AML-193 (cell line): ENCODE data around the gene HECTD1.
A peak's percentile ranks its signal among the peaks of the same experiment; 100 is the strongest.
"Not testable (repeated sequence)": the region's sequence is repeated elsewhere in the genome, so short reads cannot be mapped to it uniquely, and the experiment has no call there.

Experiments used
- DNase-seq, 2 experiments: peaks; one replicate each; lab custom pipeline; 2025; lab: John Stamatoyannopoulos, UW

HECTD1 gene

GRCh38 chr14:31224808-31225207 lies 17.2 kb upstream of the HECTD1 start:
- DNase-seq: no peak

DNA sequence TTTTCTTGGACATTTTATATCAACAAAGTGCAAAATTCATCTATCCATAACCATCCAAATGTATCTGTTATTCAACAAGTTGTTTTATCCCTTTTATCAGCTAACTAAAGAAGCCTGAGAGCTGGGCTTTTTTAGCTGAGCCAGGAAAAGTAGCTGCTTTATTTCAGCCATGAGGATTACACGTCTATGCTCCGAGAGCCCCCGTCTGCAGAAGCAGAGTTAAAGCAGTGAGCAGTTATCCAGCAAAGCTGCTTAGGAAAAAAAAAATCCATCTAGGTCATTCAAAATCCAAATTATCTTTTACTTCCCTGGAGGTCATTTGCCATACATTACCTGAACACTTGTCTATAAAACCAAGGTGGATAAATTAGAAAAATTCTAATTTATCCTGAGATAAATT lies 15.7 kb upstream of the HECTD1 start:
- DNase-seq: no peak

- no peak for DNase-seq
These were observed 15.2 kb upstream of the HECTD1 start for GRCh38 chr14:31222834-31223233.

DNA sequence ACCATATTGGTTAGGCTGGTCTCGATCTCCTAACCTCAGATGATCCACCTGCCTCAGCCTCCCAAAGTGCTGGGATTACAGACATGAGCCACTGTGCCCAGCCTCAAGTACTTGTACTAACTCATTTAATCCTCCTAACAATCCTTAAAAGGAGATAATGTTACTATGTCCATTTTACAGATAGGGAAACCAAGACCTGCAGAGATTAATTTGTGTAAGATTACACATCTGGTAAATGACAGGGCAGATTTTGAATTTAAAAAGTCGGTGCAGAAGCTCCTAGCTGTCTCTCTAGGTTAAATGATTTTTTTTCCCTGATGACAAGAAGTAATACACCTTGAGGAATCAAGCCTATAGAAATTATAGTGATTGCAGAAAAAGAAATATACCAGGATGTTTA lies 13.7 kb upstream of the HECTD1 start:
- DNase-seq: no peak

DNA sequence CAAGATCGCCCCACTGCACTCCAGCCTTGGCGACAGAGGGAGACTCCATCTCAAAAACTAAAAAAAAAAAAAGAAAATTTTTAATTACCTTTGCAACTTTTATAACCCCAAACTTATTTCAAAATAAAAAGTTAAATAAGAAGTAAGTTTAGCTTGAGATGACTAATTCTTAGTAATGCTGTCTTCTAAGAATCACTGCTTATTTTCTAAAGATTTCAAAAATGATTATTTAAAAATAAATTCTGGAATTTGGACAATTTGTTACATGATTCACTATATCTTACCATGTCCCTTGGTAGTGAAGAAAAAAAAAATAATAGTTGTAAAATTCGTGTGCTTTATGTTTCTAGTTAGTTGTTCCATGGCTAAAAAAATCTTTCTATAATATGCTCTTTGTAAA lies 11.6 kb upstream of the HECTD1 start:
- no peak for DNase-seq

- DNase-seq: no peak
These were observed 8.8 kb upstream of the HECTD1 start for GRCh38 chr14:31216359-31216758.

- DNase-seq: peak in 1 of 2 experiments; percentile 14
These were observed 5.3 kb upstream of the HECTD1 start for GRCh38 chr14:31212893-31213292.

- no peak for DNase-seq
These were observed 2.0 kb upstream of the HECTD1 start for GRCh38 chr14:31209605-31210004.

- DNase-seq: no peak
These were observed 1.2 kb upstream of the HECTD1 start for GRCh38 chr14:31208546-31209424.

DNA sequence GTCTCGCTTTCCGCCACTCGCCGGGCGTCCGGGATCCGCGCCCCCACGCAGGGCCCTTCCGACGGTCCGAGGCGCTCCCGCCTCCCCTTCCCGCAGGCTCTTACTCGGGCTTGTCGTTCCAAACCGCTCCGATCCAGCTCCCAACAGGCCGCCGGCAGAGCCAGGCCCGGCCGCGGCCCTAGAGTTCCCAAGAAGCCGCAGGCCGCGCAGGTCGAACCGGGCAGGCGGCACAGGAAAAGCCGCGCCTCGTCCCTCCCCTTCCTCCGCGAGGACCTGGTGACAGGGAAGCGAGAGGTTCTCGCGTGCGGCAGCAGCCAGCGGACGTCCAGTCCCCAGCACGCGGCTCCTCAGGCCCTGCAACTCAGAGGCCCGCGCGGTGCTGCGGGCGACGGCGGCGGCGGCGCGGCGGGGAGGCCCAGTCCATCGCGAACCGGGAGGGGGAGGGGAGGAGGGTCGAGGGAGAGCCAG lies 272 bp downstream of the HECTD1 start:
- peak; percentile 78 to 79 for DNase-seq

GRCh38 chr14:31206536-31207286 lies 882 bp downstream of the HECTD1 start:
- no peak for DNase-seq

- DNase-seq: peak in 1 of 2 experiments; percentile 18
These were observed 1.7 kb downstream of the HECTD1 start for GRCh38 chr14:31205681-31206535.

- no peak for DNase-seq
These were observed 2.7 kb downstream of the HECTD1 start for GRCh38 chr14:31204593-31205534.

- not testable (repeated sequence) for DNase-seq
These were observed 3.5 kb downstream of the HECTD1 start for GRCh38 chr14:31203899-31204592.

DNA sequence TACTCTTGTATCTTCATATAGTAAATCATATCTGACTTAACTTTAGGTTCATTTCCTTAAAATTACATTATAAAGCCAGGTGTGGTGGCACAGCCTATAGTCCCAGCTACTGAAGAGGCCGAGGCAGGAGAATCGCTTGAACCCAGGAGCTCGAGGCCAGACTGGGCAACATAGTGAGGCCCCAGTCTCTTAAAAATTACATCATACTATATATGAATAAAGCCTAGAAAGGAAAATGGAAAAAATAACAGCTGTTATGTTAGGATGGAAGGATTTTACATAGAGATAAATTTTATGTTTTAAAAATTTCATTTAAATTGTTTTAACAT lies 4.2 kb downstream of the HECTD1 start:
- no peak for DNase-seq

DNA sequence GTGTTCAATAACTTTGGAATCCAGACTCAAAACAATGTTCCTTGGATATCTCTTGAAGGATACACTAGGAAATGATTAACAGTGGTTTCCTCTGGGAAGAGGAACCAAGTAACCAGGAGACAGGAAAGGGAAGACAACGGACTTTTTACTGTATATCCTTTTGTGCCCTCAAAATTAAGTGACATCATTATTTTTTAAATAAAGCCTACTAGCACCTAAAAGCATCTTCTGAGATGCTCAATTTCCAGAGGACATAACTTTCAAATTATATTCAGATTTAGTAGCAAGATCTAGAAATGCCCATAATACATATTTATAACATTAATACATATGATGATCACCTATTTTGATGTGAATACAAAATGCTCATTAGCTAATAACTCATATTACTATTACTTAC lies 6.5 kb downstream of the HECTD1 start:
- no peak for DNase-seq

DNA sequence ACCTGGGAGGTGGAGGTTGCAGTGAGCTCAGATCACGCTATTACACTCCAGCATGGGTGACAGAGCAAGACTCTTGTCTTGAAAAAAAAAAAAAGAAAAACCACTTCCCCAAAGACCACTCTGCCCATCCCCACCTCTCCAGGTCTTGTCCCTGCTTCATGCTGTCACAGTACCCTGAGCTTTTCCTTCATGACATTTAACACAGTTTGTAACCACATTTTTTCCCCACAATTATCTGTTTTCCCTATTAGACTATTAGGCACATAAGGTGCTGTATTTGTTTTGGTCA lies 6.9 kb downstream of the HECTD1 start:
- no peak for DNase-seq

DNA sequence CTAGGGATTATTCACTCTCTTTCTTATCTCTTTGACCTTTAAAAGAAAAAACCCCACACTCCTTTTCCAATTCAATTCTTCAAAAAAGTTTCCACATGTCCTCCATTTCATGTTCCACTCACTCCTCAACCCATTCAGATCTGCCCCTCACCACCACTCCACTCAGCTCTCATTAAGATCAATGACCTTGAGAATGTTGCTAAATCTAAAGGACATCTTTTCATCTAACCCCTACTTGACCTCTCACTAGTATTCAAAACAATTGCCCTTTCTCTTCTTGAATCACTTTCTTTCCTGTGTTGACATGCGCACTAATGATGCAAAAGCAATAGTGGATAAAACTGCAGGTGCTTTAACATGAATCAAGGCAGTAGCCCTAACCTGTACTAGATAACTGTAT lies 9.9 kb downstream of the HECTD1 start:
- DNase-seq: no peak

DNA sequence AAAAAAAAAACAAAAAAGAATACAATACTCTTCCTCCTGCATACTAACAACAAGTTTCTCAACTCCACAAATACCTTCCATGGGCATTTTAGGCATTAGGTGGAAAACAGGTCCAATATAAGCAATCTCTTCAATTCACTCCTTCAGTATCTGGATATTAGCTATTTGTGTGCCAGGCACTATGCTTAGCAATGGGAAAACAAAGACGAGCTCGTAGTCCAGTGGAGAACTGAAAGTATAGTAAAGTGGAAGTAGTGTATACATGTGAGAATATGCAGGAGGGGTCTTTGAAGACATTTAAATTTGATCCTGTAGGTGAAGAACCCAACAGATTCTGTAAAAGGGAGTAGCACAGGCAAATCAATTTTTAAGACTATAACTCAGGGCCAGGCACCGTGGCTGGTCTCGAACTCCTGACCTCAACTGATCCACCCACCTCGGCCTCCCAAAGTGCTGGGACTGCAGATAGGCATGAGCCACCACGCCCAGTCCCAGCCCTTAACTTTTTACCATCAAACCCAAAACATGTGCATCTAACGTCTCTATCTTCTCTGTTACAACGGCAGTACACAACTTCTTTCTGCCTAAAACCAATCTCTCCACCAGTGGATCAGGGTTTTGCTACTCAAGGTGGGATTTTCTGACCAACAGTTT lies 10.6 kb downstream of the HECTD1 start:
- no peak for DNase-seq

GRCh38 chr14:31194661-31195060 lies 12.9 kb downstream of the HECTD1 start:
- no peak for DNase-seq
